HL-60 (cell line): ENCODE measurements around the gene DENND1A.

Source experiments
- DNase-seq, 2 experiments: peaks; one replicate each; pipeline ENCODE4 v3.0.0-alpha.2; 2010 to 2020; ENCODE audit warnings: low read depth in 1 of 2, low spot score in 1 of 2
- H3K27ac ChIP-seq: fragments of 250-450 bp; sonication (Bioruptor Pico); replicated peaks from 2 replicates; pipeline ENCODE4 v1.5.1; 2020; ENCODE audit warnings: mild to moderate bottlenecking, moderate library complexity
- H3K27me3 ChIP-seq: fragments of 250-450 bp; sonication (Bioruptor Pico); 2 replicates; pipeline ENCODE4 v1.5.1; 2021; ENCODE audit warnings: mild to moderate bottlenecking, moderate library complexity; ENCODE audit not compliant: insufficient read depth, poor library complexity, severe bottlenecking
- H3K4me3 ChIP-seq: replicated peaks from 2 replicates; pipeline ENCODE4 v1.5.1; 2011; ENCODE audit warnings: mild to moderate bottlenecking, control low read depth, low read length; ENCODE audit not compliant: insufficient read depth
- CTCF ChIP-seq: IDR thresholded peaks from one replicate; pipeline ENCODE4 v1.5.1; 2011; ENCODE audit warnings: low read length, control low read depth, inconsistent platforms; ENCODE audit not compliant: insufficient read depth
- GABPA ChIP-seq: IDR thresholded peaks from 2 replicates; pipeline ENCODE4 v1.6.1; 2012; ENCODE audit warnings: low read depth
- POLR2AphosphoS5 ChIP-seq: IDR thresholded peaks from 2 replicates; pipeline ENCODE4 v1.6.1; 2012; ENCODE audit warnings: low read depth
- REST ChIP-seq: IDR thresholded peaks from 2 replicates; pipeline ENCODE4 v1.6.1; 2012; ENCODE audit warnings: low read depth; ENCODE audit not compliant: insufficient replicate concordance
- SPI1 ChIP-seq: IDR thresholded peaks from 2 replicates; pipeline ENCODE4 v1.6.1; 2012; ENCODE audit warnings: low read depth, mild to moderate bottlenecking, borderline replicate concordance

The DENND1A gene

GRCh38 chr9:123928533-123929176, 1.3 kb downstream of the DENND1A start:
- H3K4me3 ChIP-seq = peak overlapping the region; percentile 90
- peak in 1 of 2 experiments; percentile 13 for DNase-seq
- H3K27ac ChIP-seq = peak overlapping the region; percentile 78
- H3K27me3 ChIP-seq = no peaks in the 10 kb centered on the region
- no peak for TF ChIP-seq POLR2AphosphoS5
- TF ChIP-seq GABPA = no peak
- TF ChIP-seq SPI1 = no peak
- TF ChIP-seq REST = no peak
- TF ChIP-seq CTCF = no peak

GRCh38 chr9:123927625-123928532, 2.0 kb downstream of the DENND1A start:
- no peaks in the 10 kb centered on the region for H3K27me3 ChIP-seq
- DNase-seq = peak; percentile 63 to 77
- H3K27ac ChIP-seq = peak overlapping the region; percentile 78
- TF ChIP-seq REST = peak; percentile 96
- no peak for TF ChIP-seq CTCF
- peak overlapping the region; percentile 90 for H3K4me3 ChIP-seq

GRCh38 chr9:123926941-123927340, 3.0 kb downstream of the DENND1A start:
- DNase-seq = no peak
- Histone ChIP-seq H3K27me3 (no peaks in the 10 kb centered on the region), H3K27ac (peak overlapping the region; percentile 44), H3K4me3 (no peak overlapping the region)
- TF ChIP-seq POLR2AphosphoS5 = no peak
- TF ChIP-seq CTCF = no peak
- TF ChIP-seq GABPA = no peak
- no peak for TF ChIP-seq SPI1
- TF ChIP-seq REST = no peak
